Cardiac muscle cell (in vitro differentiated cells and primary cell): ENCODE data around the gene TBC1D5. TPM values are rescaled to one million over a fixed set of nuclear protein-coding genes. Genes with fewer than 3 reads are reported as not detected.

ENCODE experiments used
- DNase-seq, 2 donors: peaks; one replicate each; pipeline versions ENCODE4 v3.0.0 to v3.0.0-alpha.2; 2010 to 2017; ENCODE audit warnings: low read depth in 1 of 2, low spot score in 1 of 2
- H3K27ac ChIP-seq: fragments of 200-600 bp; sonication (generic); 2 replicates; pipeline ENCODE4 v1.5.1; 2016
- H3K27me3 ChIP-seq: fragments of 200-600 bp; sonication (generic); 2 replicates; pipeline ENCODE4 v1.6.0; 2016; ENCODE audit warnings: control low read depth
- H3K36me3 ChIP-seq: fragments of 200-600 bp; sonication (generic); 2 replicates; pipeline ENCODE4 v1.5.1; 2016; ENCODE audit warnings: control low read depth
- H3K4me1 ChIP-seq: fragments of 200-600 bp; sonication (generic); 2 replicates; pipeline ENCODE4 v1.8.1; 2017; ENCODE audit warnings: low read depth, mild to moderate bottlenecking, mixed run types
- H3K4me3 ChIP-seq: fragments of 200-600 bp; sonication (generic); 2 replicates; pipeline ENCODE4 v1.5.1; 2016; ENCODE audit warnings: mild to moderate bottlenecking
- H3K9me3 ChIP-seq: fragments of 200-600 bp; sonication (generic); 2 replicates; pipeline ENCODE4 v1.5.1; 2017; ENCODE audit warnings: low read depth, mild to moderate bottlenecking, control low read depth
- polyA plus RNA-seq: library from polyadenylated mRNA; unstranded; fragments of >200 nt; fragmentation: Nextera tagmentation; extraction: Ambion mirVana; gene quantifications from 2 replicates; pipeline ENCODE4 v1.2.1, GENCODE V29; 2016
- total RNA-seq: library from RNA; depleted of rRNA; stranded (reverse); fragments of >200 nt; gene quantifications from 2 replicates; pipeline ENCODE4 v1.2.3, GENCODE V29; 2016
- TF ChIP-seq, protein P1 (sequence below): IDR thresholded peaks from 2 replicates; pipeline ENCODE4 v1.5.1; 2012; ENCODE audit warnings: low read depth, mild to moderate bottlenecking, low read length

The TBC1D5 gene
- total and polyA plus RNA-seq, 2 experiments from 2014 or later: 34.5 to 66.6 TPM

- peak in 1 of 2 donors; percentile 13 for DNase-seq
- no peaks in the 10 kb centered on the region for H3K36me3 ChIP-seq
- H3K27ac ChIP-seq: peak overlapping the region; percentile 36
- H3K4me1 ChIP-seq: peaks cover 9% of the 10 kb centered on the region
- H3K9me3 ChIP-seq: no peaks in the 10 kb centered on the region
- H3K27me3 ChIP-seq: no peaks in the 10 kb centered on the region
- H3K4me3 ChIP-seq: no peak overlapping the region
- TF ChIP-seq, protein P1, sequence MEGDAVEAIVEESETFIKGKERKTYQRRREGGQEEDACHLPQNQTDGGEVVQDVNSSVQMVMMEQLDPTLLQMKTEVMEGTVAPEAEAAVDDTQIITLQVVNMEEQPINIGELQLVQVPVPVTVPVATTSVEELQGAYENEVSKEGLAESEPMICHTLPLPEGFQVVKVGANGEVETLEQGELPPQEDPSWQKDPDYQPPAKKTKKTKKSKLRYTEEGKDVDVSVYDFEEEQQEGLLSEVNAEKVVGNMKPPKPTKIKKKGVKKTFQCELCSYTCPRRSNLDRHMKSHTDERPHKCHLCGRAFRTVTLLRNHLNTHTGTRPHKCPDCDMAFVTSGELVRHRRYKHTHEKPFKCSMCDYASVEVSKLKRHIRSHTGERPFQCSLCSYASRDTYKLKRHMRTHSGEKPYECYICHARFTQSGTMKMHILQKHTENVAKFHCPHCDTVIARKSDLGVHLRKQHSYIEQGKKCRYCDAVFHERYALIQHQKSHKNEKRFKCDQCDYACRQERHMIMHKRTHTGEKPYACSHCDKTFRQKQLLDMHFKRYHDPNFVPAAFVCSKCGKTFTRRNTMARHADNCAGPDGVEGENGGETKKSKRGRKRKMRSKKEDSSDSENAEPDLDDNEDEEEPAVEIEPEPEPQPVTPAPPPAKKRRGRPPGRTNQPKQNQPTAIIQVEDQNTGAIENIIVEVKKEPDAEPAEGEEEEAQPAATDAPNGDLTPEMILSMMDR: no peak
These were observed 234.2 kb downstream of the TBC1D5 start for GRCh38 chr3:17508180-17508752.

GRCh38 chr3:17507480-17507879, 235.0 kb downstream of the TBC1D5 start:
- Histone ChIP-seq H3K9me3 (no peaks in the 10 kb centered on the region), H3K4me3 (no peak overlapping the region), H3K27me3 (no peaks in the 10 kb centered on the region), H3K36me3 (no peaks in the 10 kb centered on the region), H3K27ac (no peak overlapping the region), H3K4me1 (peaks cover 9% of the 10 kb centered on the region)
- no peak for DNase-seq
- TF ChIP-seq, protein P1: no peak

- Histone ChIP-seq H3K4me3 (no peak overlapping the region), H3K36me3 (no peaks in the 10 kb centered on the region), H3K9me3 (no peaks in the 10 kb centered on the region), H3K27ac (no peak overlapping the region), H3K4me1 (peaks cover 9% of the 10 kb centered on the region), H3K27me3 (no peaks in the 10 kb centered on the region)
- TF ChIP-seq, protein P1: no peak
- DNase-seq: peak in 1 of 2 donors; percentile 41
These were observed 236.6 kb downstream of the TBC1D5 start for GRCh38 chr3:17505856-17506255.

DNA sequence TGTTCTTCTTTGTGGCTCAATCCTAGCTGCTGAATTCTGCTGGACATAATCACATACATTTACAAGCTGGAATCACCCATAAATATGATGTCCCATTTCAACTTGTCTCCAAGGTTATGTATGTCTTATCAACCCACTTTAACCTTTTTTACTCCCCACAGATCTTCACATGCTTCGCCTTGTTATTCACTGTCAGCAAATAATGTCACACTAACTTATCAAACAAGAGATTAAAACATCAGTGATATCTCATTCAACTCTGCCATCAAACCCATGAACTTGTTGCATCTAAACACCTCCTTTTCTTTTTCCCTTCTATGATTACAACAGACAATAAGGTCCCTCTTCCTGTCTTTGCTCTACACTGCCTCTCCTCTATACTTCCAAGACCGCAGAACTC, 240.7 kb downstream of the TBC1D5 start:
- Histone ChIP-seq H3K36me3 (no peaks in the 10 kb centered on the region), H3K4me3 (no peak overlapping the region), H3K27me3 (no peaks in the 10 kb centered on the region), H3K9me3 (no peaks in the 10 kb centered on the region), H3K4me1 (no peaks in the 10 kb centered on the region), H3K27ac (no peak overlapping the region)
- TF ChIP-seq, protein P1: no peak
- DNase-seq: no peak

DNA sequence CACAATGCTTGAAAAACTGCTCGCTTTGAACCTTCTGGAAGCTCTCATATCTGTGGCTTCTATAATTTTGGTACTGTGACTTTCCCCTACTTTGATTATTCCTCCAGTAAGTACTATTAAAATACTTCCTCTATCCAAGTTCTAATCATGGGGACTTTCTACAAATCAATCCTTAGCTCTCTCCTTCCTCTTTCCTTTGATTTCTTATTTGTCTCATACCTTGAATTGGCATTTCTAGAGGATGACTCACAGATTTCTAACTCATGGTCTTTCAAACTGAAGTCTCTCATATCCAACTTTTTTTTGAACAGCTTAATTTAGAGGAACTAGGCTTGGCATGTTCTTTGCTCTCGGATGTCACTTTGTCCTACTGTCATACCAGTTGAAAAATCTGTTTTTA, 241.8 kb downstream of the TBC1D5 start:
- H3K4me3 ChIP-seq: no peak overlapping the region
- no peaks in the 10 kb centered on the region for H3K27me3 ChIP-seq
- H3K27ac ChIP-seq: no peak overlapping the region
- no peaks in the 10 kb centered on the region for H3K4me1 ChIP-seq
- no peaks in the 10 kb centered on the region for H3K9me3 ChIP-seq
- TF ChIP-seq, protein P1: no peak
- no peak for DNase-seq
- no peaks in the 10 kb centered on the region for H3K36me3 ChIP-seq
